ENCODE data around the gene CAT.

CAT gene

GRCh38 chr11:34405079-34405858 is 33.5 kb upstream of the CAT start:
- Histone ChIP-seq H3K4me1 (ENCODE audit: low read length) (peaks cover 10% of the 10 kb centered on the region; the same call in 1 of the 2 replicates), H3F3A (ENCODE audit: insufficient read depth, low read length) (no peaks in the 10 kb centered on the region), H3K36me3 (replicated peaks; ENCODE audit: insufficient read depth, low read length) (no peaks in the 10 kb centered on the region), H3K27ac (ENCODE audit: low read length) (no peak overlapping the region), H4K20me1 (ENCODE audit: insufficient read depth, low read length) (no peaks in the 10 kb centered on the region), H3K9me2 (replicated peaks; ENCODE audit: insufficient read depth, low read length) (no peaks in the 10 kb centered on the region), H3K27me3 (replicated peaks; ENCODE audit: insufficient read depth, low read length) (peaks cover 39% of the 10 kb centered on the region), H3K4me2 (ENCODE audit: low read depth, low read length) (no peak overlapping the region), H2AFZ (ENCODE audit: low read length) (no peak overlapping the region), H3K9me3 (replicated peaks; ENCODE audit: insufficient read depth, low read length) (no peaks in the 10 kb centered on the region), H3K79me2 (ENCODE audit: low read length) (no peaks in the 10 kb centered on the region), H3K9ac (ENCODE audit: low read length) (no peak overlapping the region), H3K4me3 (ENCODE audit: low read length) (no peak overlapping the region)
- TF ChIP-seq EZH2 (optimal IDR thresholded peaks at IDR 0.05; ENCODE audit: low read depth, low read length): no peak
- TF ChIP-seq, protein P1, sequence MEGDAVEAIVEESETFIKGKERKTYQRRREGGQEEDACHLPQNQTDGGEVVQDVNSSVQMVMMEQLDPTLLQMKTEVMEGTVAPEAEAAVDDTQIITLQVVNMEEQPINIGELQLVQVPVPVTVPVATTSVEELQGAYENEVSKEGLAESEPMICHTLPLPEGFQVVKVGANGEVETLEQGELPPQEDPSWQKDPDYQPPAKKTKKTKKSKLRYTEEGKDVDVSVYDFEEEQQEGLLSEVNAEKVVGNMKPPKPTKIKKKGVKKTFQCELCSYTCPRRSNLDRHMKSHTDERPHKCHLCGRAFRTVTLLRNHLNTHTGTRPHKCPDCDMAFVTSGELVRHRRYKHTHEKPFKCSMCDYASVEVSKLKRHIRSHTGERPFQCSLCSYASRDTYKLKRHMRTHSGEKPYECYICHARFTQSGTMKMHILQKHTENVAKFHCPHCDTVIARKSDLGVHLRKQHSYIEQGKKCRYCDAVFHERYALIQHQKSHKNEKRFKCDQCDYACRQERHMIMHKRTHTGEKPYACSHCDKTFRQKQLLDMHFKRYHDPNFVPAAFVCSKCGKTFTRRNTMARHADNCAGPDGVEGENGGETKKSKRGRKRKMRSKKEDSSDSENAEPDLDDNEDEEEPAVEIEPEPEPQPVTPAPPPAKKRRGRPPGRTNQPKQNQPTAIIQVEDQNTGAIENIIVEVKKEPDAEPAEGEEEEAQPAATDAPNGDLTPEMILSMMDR (IDR thresholded peaks at IDR 0.05; ENCODE audit: low read length): no peak
- DNase-seq: no peak

- no peak overlapping the region for H2AFZ ChIP-seq (ENCODE audit: low read length)
- TF ChIP-seq EZH2 (optimal IDR thresholded peaks at IDR 0.05; ENCODE audit: low read depth, low read length) (no peak), EZH2phosphoT487 (IDR thresholded peaks at IDR 0.05; ENCODE audit: low read length) (no peak)
- TF ChIP-seq, protein P1 (IDR thresholded peaks at IDR 0.05; ENCODE audit: low read length): no peak
These were observed 32.3 kb upstream of the CAT start for GRCh38 chr11:34406413-34406812.

DNA sequence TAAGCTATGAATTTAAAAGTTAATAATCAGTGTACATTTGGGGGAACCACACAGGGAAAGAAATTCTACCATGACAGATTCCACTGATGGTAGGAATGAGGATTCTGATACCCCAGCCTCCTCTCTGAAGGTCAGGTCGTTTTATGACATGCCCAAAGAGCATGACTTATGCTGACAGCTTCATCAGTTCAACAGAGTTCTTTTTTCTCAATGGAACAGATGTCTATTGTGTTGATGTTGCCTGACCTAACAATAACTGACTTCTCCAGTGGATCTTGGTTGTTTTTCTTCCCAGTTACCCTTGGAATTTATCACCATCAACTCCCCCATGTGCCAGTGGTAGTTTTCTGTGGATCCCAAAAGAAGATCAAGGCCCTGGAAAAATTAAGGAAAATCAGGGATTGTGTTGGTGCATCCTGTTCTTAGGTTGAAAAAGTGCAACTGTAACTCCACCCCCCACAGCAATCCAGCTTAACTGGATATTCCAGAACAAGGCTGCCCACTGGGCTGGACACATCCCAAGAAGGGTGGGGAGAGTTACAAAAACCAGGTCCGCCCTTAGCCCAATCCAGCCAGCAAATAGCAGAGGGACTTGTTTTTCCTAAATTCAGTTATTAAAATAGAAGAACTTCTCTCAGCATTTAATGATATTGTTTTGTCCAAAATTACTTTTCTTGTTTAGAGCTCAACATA is 31.5 kb upstream of the CAT start:
- no peak for DNase-seq
- no peaks in the 10 kb centered on the region for H3K79me2 ChIP-seq (ENCODE audit: low read length)
- H2AFZ ChIP-seq (ENCODE audit: low read length): no peak overlapping the region
- H3F3A ChIP-seq (ENCODE audit: insufficient read depth, low read length): no peaks in the 10 kb centered on the region
- peaks cover 10% of the 10 kb centered on the region; the same call in 1 of the 2 replicates for H3K4me1 ChIP-seq (ENCODE audit: low read length)
- H3K27me3 ChIP-seq (replicated peaks; ENCODE audit: insufficient read depth, low read length): peaks cover 36% of the 10 kb centered on the region
- no peak overlapping the region for H3K27ac ChIP-seq (ENCODE audit: low read length)
- no peak overlapping the region for H3K4me2 ChIP-seq (ENCODE audit: low read depth, low read length)
- no peak overlapping the region for H3K9ac ChIP-seq (ENCODE audit: low read length)
- no peaks in the 10 kb centered on the region for H3K9me2 ChIP-seq (replicated peaks; ENCODE audit: insufficient read depth, low read length)
- H4K20me1 ChIP-seq (ENCODE audit: insufficient read depth, low read length): no peaks in the 10 kb centered on the region
- TF ChIP-seq, protein P1 (IDR thresholded peaks at IDR 0.05; ENCODE audit: low read length): no peak
- TF ChIP-seq EZH2 (optimal IDR thresholded peaks at IDR 0.05; ENCODE audit: low read depth, low read length) (no peak), EZH2phosphoT487 (IDR thresholded peaks at IDR 0.05; ENCODE audit: low read length) (no peak)
- H3K4me3 ChIP-seq (ENCODE audit: low read length): no peak overlapping the region
- no peaks in the 10 kb centered on the region for H3K36me3 ChIP-seq (replicated peaks; ENCODE audit: insufficient read depth, low read length)
- no peaks in the 10 kb centered on the region for H3K9me3 ChIP-seq (replicated peaks; ENCODE audit: insufficient read depth, low read length)

More at GRCh38 chr11:34406413-34406812, 32.3 kb upstream of the CAT start:
- no peaks in the 10 kb centered on the region for H3K79me2 ChIP-seq (ENCODE audit: low read length)
- DNase-seq: no peak
- no peak overlapping the region for H3K9ac ChIP-seq (ENCODE audit: low read length)
- H3K4me2 ChIP-seq (ENCODE audit: low read depth, low read length): no peak overlapping the region
- peaks cover 39% of the 10 kb centered on the region for H3K27me3 ChIP-seq (replicated peaks; ENCODE audit: insufficient read depth, low read length)
- H3K4me1 ChIP-seq (ENCODE audit: low read length): peaks cover 10% of the 10 kb centered on the region; the same call in 1 of the 2 replicates
- no peaks in the 10 kb centered on the region for H3F3A ChIP-seq (ENCODE audit: insufficient read depth, low read length)
- no peak overlapping the region for H3K4me3 ChIP-seq (ENCODE audit: low read length)
- H3K36me3 ChIP-seq (replicated peaks; ENCODE audit: insufficient read depth, low read length): no peaks in the 10 kb centered on the region
- no peaks in the 10 kb centered on the region for H3K9me3 ChIP-seq (replicated peaks; ENCODE audit: insufficient read depth, low read length)
- H3K27ac ChIP-seq (ENCODE audit: low read length): no peak overlapping the region
- no peaks in the 10 kb centered on the region for H4K20me1 ChIP-seq (ENCODE audit: insufficient read depth, low read length)
- no peaks in the 10 kb centered on the region for H3K9me2 ChIP-seq (replicated peaks; ENCODE audit: insufficient read depth, low read length)

Data from MM.1S (cell line).